Lower leg skin (tissue), 4 donors: ENCODE measurements around the gene CST7. TPM values are rescaled to one million over a fixed set of nuclear protein-coding genes. Genes with fewer than 3 reads are reported as not detected.

Experiments used
- DNase-seq, 2 donors: peaks; one replicate each; pipeline ENCODE4 v3.0.0-alpha.2; 2019; ENCODE audit warnings: low spot score in 2 of 2
- H3K4me3 ChIP-seq: fragments of 200-600 bp; sonication (generic); 2 replicates; pipeline ENCODE4 v1.5.1; 2017; ENCODE audit warnings: mild to moderate bottlenecking, low read depth; ENCODE audit not compliant: poor library complexity, severe bottlenecking
- POLR2A ChIP-seq, 2 donors: fragments of 450-650 bp; IDR thresholded peaks; one replicate each; pipeline ENCODE4 v1.6.1; 2016 to 2017; ENCODE audit warnings: antibody characterized with exemption in 2 of 2, mild to moderate bottlenecking in 1 of 2, moderate library complexity in 1 of 2
- WGBS, 2 donors: methylation state at CpG; one replicate each; pipeline ENCODE4 v1.1.5; 2018; 5-methylcytosine and 5-hydroxymethylcytosine counted together
- intact Hi-C: fragments of 100-400 bp; cut with DNase I; formaldehyde crosslinking; loops from one replicate; pipeline ENCODE4 v1.15.0; 2023; ENCODE audit warnings: low total_unique reads
- total RNA-seq, 4 donors: library from RNA; depleted of rRNA; stranded (reverse); fragments of >200 nt; gene quantifications; one replicate each; pipeline ENCODE4 v1.1.0, GENCODE V29; 2016
- TF ChIP-seq, protein P1 (sequence below), 3 donors: fragments of 450-650 bp; IDR thresholded peaks; one replicate each; pipeline ENCODE4 v1.5.1; 2016; ENCODE audit warnings: antibody characterized with exemption in 3 of 3, mild to moderate bottlenecking in 3 of 3, moderate library complexity in 2 of 3

Gene CST7
- total RNA-seq, 4 donors from 2014 or later, result 0.42 to 5.1 (median 1.2) TPM

- intact Hi-C loops, result loop anchor here (10.0 kb wide), 1 partner anchor 981 kb away; no protein-coding TSS in a partner anchor
- 94 to 97% methylated on average over 9 of the region's 9 CpGs for WGBS, 2 donors
- peak; percentile 3 to 65 for DNase-seq
- no peak for TF ChIP-seq POLR2A (IDR thresholded peaks at IDR 0.05)
- TF ChIP-seq, protein P1, sequence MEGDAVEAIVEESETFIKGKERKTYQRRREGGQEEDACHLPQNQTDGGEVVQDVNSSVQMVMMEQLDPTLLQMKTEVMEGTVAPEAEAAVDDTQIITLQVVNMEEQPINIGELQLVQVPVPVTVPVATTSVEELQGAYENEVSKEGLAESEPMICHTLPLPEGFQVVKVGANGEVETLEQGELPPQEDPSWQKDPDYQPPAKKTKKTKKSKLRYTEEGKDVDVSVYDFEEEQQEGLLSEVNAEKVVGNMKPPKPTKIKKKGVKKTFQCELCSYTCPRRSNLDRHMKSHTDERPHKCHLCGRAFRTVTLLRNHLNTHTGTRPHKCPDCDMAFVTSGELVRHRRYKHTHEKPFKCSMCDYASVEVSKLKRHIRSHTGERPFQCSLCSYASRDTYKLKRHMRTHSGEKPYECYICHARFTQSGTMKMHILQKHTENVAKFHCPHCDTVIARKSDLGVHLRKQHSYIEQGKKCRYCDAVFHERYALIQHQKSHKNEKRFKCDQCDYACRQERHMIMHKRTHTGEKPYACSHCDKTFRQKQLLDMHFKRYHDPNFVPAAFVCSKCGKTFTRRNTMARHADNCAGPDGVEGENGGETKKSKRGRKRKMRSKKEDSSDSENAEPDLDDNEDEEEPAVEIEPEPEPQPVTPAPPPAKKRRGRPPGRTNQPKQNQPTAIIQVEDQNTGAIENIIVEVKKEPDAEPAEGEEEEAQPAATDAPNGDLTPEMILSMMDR (IDR thresholded peaks at IDR 0.05), result no peak
- H3K4me3 ChIP-seq, result no peak overlapping the region
Observed at GRCh38 chr20:24915440-24915839, 33.6 kb upstream of the CST7 start.

- TF ChIP-seq, protein P1 (IDR thresholded peaks at IDR 0.05), result no peak
- TF ChIP-seq POLR2A (IDR thresholded peaks at IDR 0.05), result no peak
- peak; percentile 7 to 71 for DNase-seq
- intact Hi-C loops, result loop anchor here (10.0 kb wide), 1 partner anchor 981 kb away; no protein-coding TSS in a partner anchor
- 91 to 97% methylated on average over 6 to 7 of the region's 7 CpGs for WGBS, 2 donors
- H3K4me3 ChIP-seq, result no peak overlapping the region
Observed at GRCh38 chr20:24915892-24916291, 33.2 kb upstream of the CST7 start.

DNA sequence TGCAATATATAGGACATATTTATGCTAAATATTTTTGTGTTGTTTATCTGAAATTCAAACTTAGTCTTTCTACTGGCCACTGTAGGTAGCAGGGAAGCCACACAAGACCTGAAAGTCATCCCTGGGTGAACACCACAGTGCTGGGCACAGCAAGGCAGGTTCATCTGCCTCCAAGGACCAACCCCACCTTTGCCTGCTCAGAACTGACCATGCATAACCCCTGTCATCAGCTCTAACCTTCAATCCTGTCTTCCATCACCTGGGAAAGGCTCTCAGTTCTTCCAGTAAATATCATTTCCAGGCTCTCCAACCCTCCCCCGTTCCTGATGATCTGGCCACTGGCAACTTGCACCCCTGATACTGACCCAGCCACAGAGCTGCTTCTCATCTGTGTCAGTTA lies 32.7 kb upstream of the CST7 start:
- TF ChIP-seq, protein P1 (IDR thresholded peaks at IDR 0.05), result no peak
- no peak for TF ChIP-seq POLR2A (IDR thresholded peaks at IDR 0.05)
- DNase-seq, result peak in 1 of 2 donors; percentile 68
- no peak overlapping the region for H3K4me3 ChIP-seq
- WGBS, 2 donors, result 90 to 94% methylated on average over 1 of the region's 1 CpG
- intact Hi-C loops, result loop anchor here (10.0 kb wide), 1 partner anchor 982 kb away; no protein-coding TSS in a partner anchor

- WGBS, 2 donors, result 91 to 92% methylated on average over 7 of the region's 7 CpGs
- no peak overlapping the region for H3K4me3 ChIP-seq
- intact Hi-C loops, result loop anchor here (10.0 kb wide), 1 partner anchor 982 kb away; no protein-coding TSS in a partner anchor
- TF ChIP-seq, protein P1 (IDR thresholded peaks at IDR 0.05), result no peak
- no peak for TF ChIP-seq POLR2A (IDR thresholded peaks at IDR 0.05)
- peak; percentile 2 to 72 for DNase-seq
Observed at GRCh38 chr20:24917056-24917455, 32.0 kb upstream of the CST7 start.

DNA sequence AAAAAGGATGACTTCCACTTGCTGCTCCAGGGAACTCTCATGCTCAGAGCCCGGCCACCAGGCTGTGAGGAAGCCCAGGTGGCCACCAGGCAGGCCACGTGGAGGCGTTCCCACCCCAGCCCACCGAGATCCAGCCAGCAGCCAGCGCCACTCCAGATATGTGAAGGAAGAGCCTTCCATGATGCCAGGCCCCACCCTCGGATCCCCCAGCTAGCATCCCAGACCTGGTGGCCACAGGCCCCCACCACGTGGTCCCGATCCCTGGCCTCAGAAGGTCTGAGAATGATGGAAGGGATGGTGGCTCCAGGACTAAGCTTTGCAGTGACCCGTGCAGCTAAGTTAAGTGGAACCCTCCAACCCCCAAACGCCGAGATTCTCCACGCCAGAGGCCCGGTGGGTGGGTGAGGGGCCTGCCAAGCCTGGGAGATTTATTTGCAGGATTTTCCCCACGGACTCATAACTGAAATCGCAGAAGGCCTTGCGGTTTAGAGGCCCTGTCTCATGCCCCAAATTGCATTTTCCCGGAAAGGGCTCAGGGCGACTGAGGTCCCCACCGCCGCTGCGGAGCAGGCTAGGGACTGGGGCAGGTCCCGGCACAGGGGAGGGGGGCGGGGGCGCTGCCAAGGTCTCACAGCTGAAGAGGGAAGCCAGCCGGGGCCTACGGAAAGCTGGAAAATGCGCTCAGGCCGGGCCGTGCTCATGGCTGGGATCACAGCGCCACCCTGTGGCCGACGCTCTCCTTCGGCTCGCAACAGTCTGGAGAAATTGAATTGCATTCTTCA lies 31.1 kb upstream of the CST7 start:
- H3K4me3 ChIP-seq, result no peak overlapping the region
- no peak for TF ChIP-seq POLR2A (IDR thresholded peaks at IDR 0.05)
- TF ChIP-seq, protein P1 (IDR thresholded peaks at IDR 0.05), result no peak
- WGBS, 2 donors, result 27 to 28% methylated on average over 34 of the region's 34 CpGs
- intact Hi-C loops, result loop anchor here (10.0 kb wide), 1 partner anchor 983 kb away; no protein-coding TSS in a partner anchor
- peak; percentile 41 to 88 for DNase-seq
